HG03354 (cell line): ENCODE data around the gene RHBDF2.
A peak's percentile ranks its signal among the peaks of the same experiment; 100 is the strongest.

Source experiments
- ATAC-seq: cut with Tn5 transposase; IDR thresholded peaks from one replicate; pipeline ENCODE4 v1.9.1; 2021; ENCODE audit warnings: mild to moderate bottlenecking; ENCODE audit not compliant: unreplicated experiment, poor library complexity, severe bottlenecking

The RHBDF2 gene

GRCh38 chr17:76469991-76470739, 31.1 kb downstream of the RHBDF2 start:
- no peak for ATAC-seq

- no peak for ATAC-seq
Observed at GRCh38 chr17:76469076-76469990, 31.9 kb downstream of the RHBDF2 start.

GRCh38 chr17:76468634-76469010, 32.6 kb downstream of the RHBDF2 start:
- no peak for ATAC-seq

GRCh38 chr17:76467809-76468633, 33.2 kb downstream of the RHBDF2 start:
- ATAC-seq = no peak

- ATAC-seq = no peak
Observed at GRCh38 chr17:76467366-76467765, 33.9 kb downstream of the RHBDF2 start, which contains the start of gene AANAT. Gene AANAT, plus strand, starts transcription at chr17:76467603. Its CDS starts 1,144 bp downstream, at chr17:76468747.

GRCh38 chr17:76466775-76467130, 34.5 kb downstream of the RHBDF2 start:
- ATAC-seq = no peak

- no peak for ATAC-seq
Observed at GRCh38 chr17:76462556-76463290, 38.5 kb downstream of the RHBDF2 start.

GRCh38 chr17:76461765-76462555, 39.3 kb downstream of the RHBDF2 start:
- no peak for ATAC-seq

GRCh38 chr17:76459674-76460073, 41.5 kb downstream of the RHBDF2 start:
- ATAC-seq = no peak

- ATAC-seq = no peak
Observed at GRCh38 chr17:76458580-76459490, 42.4 kb downstream of the RHBDF2 start.

GRCh38 chr17:76453431-76453743, 47.8 kb downstream of the RHBDF2 start:
- no peak for ATAC-seq

GRCh38 chr17:76452660-76453430, 48.4 kb downstream of the RHBDF2 start, which contains the start of gene UBE2O:
Gene UBE2O, minus strand, starts transcription at chr17:76453152. Its CDS starts 11 bp downstream, at chr17:76453141.
- ATAC-seq = peak; percentile 96

GRCh38 chr17:76452127-76452659, 49.0 kb downstream of the RHBDF2 start:
- ATAC-seq = no peak

GRCh38 chr17:76451506-76451905, 49.7 kb downstream of the RHBDF2 start:
- no peak for ATAC-seq

GRCh38 chr17:76449126-76449525, 52.1 kb downstream of the RHBDF2 start:
- ATAC-seq = no peak

GRCh38 chr17:76447931-76448652, 53.1 kb downstream of the RHBDF2 start:
- ATAC-seq = no peak
